GM12864 (cell line): ENCODE measurements around the gene BCAS4.
"Not testable (repeated sequence)": the region's sequence is repeated elsewhere in the genome, so short reads cannot be mapped to it uniquely, and the experiment has no call there.

Source experiments
- DNase-seq: peaks from one replicate; pipeline ENCODE4 v3.0.0-alpha.2; 2011; ENCODE audit warnings: low read depth
- H3K4me3 ChIP-seq: 2 replicates; pipeline ENCODE4 v1.5.1; 2011; ENCODE audit warnings: mild to moderate bottlenecking, low read depth, low read length, control low read depth
- TF ChIP-seq, protein P1 (sequence below): IDR thresholded peaks from 2 replicates; pipeline ENCODE4 v1.5.1; 2011; ENCODE audit warnings: low read depth, mild to moderate bottlenecking, moderate library complexity, low read length, control low read depth, inconsistent platforms; ENCODE audit errors: missing control alignments

The BCAS4 gene

DNA sequence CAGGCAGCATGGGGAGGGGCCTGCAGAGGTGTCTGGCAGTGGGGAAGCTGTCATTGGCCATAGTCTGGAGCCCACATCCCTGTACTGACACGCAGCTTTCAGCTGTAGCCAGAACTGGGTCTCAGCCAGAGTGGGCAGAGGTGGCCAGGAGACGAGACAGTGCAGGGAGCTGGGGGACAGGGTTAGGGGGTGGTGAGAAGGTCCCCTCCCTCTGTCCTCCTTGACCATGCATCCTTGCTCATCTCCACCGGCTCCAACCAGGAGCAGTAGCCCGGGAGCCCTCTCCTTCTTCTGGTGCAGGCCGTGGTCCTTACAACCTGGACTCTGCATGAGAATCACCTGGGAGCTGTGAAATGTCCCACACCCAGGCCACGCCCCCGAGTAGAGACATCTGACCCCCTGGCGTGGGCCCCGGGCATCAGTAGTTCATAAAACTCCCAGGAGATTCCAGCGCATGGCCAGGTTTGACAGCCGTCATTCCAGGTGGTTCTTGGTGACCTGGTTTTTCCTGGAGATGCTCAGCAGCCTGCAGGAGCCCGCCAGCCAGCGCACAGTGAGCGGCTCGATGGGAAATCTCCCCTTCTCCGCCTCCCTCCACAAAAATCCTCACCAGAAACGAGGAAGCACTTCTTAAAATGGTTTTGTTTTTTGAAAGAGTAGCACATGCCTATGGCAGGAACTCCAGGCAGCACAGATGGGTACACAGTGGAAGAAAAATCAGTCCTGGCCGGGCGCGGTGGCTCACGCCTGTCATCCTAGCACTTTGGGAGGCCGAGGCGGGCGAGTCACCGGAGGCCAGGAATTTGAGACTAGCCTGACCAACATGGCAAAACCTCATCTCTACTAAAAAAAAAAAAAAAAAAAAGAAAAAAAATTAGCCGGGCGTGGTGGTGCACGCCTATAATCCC, 80.2 kb downstream of the BCAS4 start:
- H3K4me3 ChIP-seq: no peak overlapping the region
- DNase-seq: no peak

DNA sequence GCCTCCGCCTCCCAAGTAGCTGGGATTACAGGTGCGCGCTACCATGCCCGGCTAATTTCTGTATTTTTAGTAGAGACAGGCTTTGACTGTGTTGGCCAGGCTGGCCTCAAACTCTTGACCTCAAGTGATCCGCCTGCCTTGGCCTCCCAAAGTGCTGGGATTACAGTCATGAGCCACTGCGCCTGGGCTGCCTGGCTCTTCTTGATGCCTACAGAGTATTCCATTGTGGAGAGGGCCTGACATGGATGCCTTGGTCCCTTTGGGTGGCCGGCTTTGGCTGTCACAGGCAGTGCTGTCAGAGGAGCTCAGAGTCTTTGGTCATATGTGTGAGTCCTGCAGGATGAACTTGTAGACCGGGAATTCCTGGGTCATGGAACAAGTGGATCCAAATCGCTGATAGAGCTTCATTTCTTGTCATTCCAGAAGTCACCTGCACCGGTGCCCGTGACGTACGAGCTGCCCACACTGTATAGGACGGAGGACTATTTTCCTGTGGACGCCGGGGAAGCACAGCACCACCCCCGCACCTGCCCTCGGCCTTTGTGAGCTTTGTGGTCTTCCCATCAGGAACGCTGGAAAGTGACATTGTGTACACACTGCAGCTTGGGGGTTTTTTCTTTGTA, 81.3 kb downstream of the BCAS4 start:
- no peak overlapping the region for H3K4me3 ChIP-seq
- TF ChIP-seq, protein P1, sequence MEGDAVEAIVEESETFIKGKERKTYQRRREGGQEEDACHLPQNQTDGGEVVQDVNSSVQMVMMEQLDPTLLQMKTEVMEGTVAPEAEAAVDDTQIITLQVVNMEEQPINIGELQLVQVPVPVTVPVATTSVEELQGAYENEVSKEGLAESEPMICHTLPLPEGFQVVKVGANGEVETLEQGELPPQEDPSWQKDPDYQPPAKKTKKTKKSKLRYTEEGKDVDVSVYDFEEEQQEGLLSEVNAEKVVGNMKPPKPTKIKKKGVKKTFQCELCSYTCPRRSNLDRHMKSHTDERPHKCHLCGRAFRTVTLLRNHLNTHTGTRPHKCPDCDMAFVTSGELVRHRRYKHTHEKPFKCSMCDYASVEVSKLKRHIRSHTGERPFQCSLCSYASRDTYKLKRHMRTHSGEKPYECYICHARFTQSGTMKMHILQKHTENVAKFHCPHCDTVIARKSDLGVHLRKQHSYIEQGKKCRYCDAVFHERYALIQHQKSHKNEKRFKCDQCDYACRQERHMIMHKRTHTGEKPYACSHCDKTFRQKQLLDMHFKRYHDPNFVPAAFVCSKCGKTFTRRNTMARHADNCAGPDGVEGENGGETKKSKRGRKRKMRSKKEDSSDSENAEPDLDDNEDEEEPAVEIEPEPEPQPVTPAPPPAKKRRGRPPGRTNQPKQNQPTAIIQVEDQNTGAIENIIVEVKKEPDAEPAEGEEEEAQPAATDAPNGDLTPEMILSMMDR: no peak
- DNase-seq: no peak

More for the DNA sequence above, 80.2 kb downstream of the BCAS4 start:
- TF ChIP-seq, protein P1: no peak

- no peak for DNase-seq
- H3K4me3 ChIP-seq: no peak overlapping the region
- TF ChIP-seq, protein P1: no peak
Observed at GRCh38 chr20:50876816-50877215, 82.0 kb downstream of the BCAS4 start.

GRCh38 chr20:50877232-50877743, 82.4 kb downstream of the BCAS4 start:
- TF ChIP-seq, protein P1: no peak
- DNase-seq: no peak
- H3K4me3 ChIP-seq: no peak overlapping the region

GRCh38 chr20:50879649-50880550, 85.0 kb downstream of the BCAS4 start:
- H3K4me3 ChIP-seq: no peak overlapping the region
- no peak for DNase-seq
- TF ChIP-seq, protein P1: no peak

DNA sequence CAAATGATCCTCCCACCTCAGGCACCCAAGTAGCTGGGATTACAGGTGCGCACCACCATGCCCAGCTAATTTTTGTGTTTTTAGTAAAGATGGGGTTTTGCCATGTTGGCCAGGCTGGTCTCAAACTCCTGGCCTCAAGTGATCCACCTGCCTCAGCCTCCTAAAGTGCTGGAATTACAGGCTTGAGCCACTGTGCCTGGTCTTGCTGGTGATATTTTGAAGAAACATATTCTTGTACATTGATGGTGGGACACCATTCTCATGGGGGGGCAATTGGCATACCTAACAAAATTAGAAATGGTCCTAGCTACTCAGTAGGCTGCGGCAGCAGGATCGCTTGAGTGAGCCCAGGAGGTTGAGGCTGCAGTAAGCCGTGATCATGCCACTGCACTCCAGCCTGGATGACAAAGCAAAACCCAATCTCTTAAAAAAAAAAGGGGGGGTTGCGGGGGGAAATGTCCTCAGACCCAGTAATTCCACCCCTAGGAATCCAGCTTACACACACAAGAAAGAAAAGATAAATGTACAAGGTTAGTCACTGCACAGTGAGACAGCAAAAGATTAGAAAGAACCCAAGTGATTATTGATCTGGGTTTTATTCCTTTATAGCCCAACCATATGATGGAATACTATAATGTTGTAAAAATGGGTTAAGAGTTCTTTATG, 87.0 kb downstream of the BCAS4 start:
- not testable (repeated sequence) for H3K4me3 ChIP-seq, DNase-seq
